Loucy (cell line): ENCODE results near the gene RPGRIP1L.

Experiments used
- H2AFZ ChIP-seq: fragments of 200-600 bp; sonication (generic); 2 replicates; pipeline ENCODE4 v1.6.0; 2016; ENCODE audit warnings: antibody characterized with exemption, mild to moderate bottlenecking, low read length, moderate library complexity
- H3F3A ChIP-seq: fragments of 200-600 bp; 2 replicates; pipeline ENCODE4 v1.6.0; 2016; ENCODE audit warnings: antibody characterized with exemption, low read depth, mild to moderate bottlenecking
- H3K27me3 ChIP-seq: fragments of 200-600 bp; sonication (generic); 2 replicates; pipeline ENCODE4 v1.6.1; 2014; ENCODE audit warnings: low read length, mild to moderate bottlenecking; ENCODE audit not compliant: insufficient read depth, poor library complexity, severe bottlenecking
- H3K36me3 ChIP-seq: fragments of 200-600 bp; sonication (generic); 2 replicates; pipeline ENCODE4 v1.6.1; 2016; ENCODE audit warnings: low read length; ENCODE audit not compliant: insufficient read depth
- H3K4me1 ChIP-seq: fragments of 200-600 bp; sonication (generic); 2 replicates; pipeline ENCODE4 v1.5.1; 2014; ENCODE audit warnings: low read length, mild to moderate bottlenecking; ENCODE audit not compliant: insufficient read depth, poor library complexity, severe bottlenecking
- H3K4me2 ChIP-seq: fragments of 200-600 bp; sonication (generic); 2 replicates; pipeline ENCODE4 v1.6.0; 2014; ENCODE audit warnings: antibody characterized with exemption, low read length, low read depth, mild to moderate bottlenecking; ENCODE audit not compliant: poor library complexity, severe bottlenecking
- H3K4me3 ChIP-seq: fragments of 200-600 bp; sonication (generic); 2 replicates; pipeline ENCODE4 v1.5.1; 2014; ENCODE audit warnings: low read length, mild to moderate bottlenecking, mixed read lengths; ENCODE audit not compliant: poor library complexity, severe bottlenecking
- H3K79me2 ChIP-seq: fragments of 200-600 bp; sonication (generic); 2 replicates; pipeline ENCODE4 v1.6.1; 2014; ENCODE audit warnings: low read length; ENCODE audit not compliant: insufficient read depth
- H3K9ac ChIP-seq: fragments of 200-600 bp; sonication (generic); 2 replicates; pipeline ENCODE4 v1.6.0; 2014; ENCODE audit warnings: mild to moderate bottlenecking, low read depth, low read length, moderate library complexity; ENCODE audit not compliant: poor library complexity, severe bottlenecking
- H3K9me2 ChIP-seq: fragments of 200-600 bp; sonication (generic); replicated peaks from 2 replicates; pipeline ENCODE4 v1.6.1; 2016; ENCODE audit warnings: low read depth, low read length, mixed read lengths
- H3K9me3 ChIP-seq: fragments of 200-600 bp; sonication (generic); 2 replicates; pipeline ENCODE4 v1.6.1; 2014; ENCODE audit warnings: mild to moderate bottlenecking, antibody characterized with exemption, low read length, low read depth; ENCODE audit not compliant: insufficient read depth
- H4K20me1 ChIP-seq: fragments of 200-600 bp; sonication (generic); 2 replicates; pipeline ENCODE4 v1.6.0; 2014; ENCODE audit warnings: antibody characterized with exemption, low read length, mild to moderate bottlenecking; ENCODE audit not compliant: insufficient read depth, poor library complexity, severe bottlenecking
- EZH2phosphoT487 ChIP-seq: fragments of 200-600 bp; IDR thresholded peaks from 2 replicates; pipeline ENCODE4 v1.6.1; 2018; ENCODE audit warnings: antibody characterized with exemption, mild to moderate bottlenecking, moderate library complexity, borderline replicate concordance
- TF ChIP-seq, protein P1 (sequence below): fragments of 200-600 bp; sonication (generic); conservative IDR thresholded peaks from 2 replicates; pipeline ENCODE4 v1.5.1; 2014; ENCODE audit warnings: mild to moderate bottlenecking, antibody characterized with exemption, low read length

Gene RPGRIP1L

DNA sequence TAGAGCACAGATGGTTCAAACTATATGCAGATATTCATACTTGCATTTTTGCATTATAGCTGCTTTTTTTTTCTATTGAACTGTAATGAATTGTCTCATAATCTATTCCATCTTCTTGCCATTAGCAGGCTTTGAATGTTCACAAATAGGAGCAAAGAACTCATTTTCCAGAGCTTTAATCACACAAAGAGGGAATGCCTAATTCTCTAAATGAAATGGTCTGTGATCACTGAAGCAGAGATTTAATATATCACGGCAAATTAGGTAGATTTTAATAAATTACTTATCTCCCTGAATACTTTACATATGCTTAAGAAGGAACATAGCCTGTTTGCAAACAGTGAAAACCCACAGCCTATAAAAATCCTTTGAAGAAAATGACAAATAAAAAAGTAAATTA, 103.0 kb downstream of the RPGRIP1L start:
- Histone ChIP-seq H3K36me3 (no peaks in the 10 kb centered on the region), H3K4me3 (no peak overlapping the region), H3K9me3 (no peaks in the 10 kb centered on the region), H3K4me2 (no peak overlapping the region), H3K9ac (no peak overlapping the region), H4K20me1 (no peaks in the 10 kb centered on the region), H3K4me1 (no peaks in the 10 kb centered on the region), H3K27me3 (no peaks in the 10 kb centered on the region), H2AFZ (no peak overlapping the region), H3F3A (no peaks in the 10 kb centered on the region), H3K79me2 (no peaks in the 10 kb centered on the region), H3K9me2 (no peaks in the 10 kb centered on the region)
- no peak for TF ChIP-seq EZH2phosphoT487
- TF ChIP-seq, protein P1, sequence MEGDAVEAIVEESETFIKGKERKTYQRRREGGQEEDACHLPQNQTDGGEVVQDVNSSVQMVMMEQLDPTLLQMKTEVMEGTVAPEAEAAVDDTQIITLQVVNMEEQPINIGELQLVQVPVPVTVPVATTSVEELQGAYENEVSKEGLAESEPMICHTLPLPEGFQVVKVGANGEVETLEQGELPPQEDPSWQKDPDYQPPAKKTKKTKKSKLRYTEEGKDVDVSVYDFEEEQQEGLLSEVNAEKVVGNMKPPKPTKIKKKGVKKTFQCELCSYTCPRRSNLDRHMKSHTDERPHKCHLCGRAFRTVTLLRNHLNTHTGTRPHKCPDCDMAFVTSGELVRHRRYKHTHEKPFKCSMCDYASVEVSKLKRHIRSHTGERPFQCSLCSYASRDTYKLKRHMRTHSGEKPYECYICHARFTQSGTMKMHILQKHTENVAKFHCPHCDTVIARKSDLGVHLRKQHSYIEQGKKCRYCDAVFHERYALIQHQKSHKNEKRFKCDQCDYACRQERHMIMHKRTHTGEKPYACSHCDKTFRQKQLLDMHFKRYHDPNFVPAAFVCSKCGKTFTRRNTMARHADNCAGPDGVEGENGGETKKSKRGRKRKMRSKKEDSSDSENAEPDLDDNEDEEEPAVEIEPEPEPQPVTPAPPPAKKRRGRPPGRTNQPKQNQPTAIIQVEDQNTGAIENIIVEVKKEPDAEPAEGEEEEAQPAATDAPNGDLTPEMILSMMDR = no peak

DNA sequence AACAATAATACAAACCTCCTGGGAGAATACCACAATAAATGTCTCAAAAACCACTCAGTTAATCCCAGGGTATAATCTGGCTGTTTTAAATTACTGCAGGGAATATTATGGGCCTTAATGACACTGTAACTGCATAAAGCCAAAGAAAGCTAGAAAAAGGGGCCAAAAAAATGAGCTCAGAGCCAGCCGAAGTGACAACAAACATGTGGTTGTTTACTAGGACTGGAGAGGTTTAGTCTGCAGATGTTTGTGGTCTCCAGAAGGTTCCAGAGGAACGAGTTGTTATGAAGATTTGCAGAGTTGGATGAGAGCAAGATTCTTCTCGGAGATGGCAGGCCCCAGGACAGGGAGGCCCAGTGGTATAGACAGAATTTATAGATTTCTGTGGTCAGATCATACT, 103.5 kb downstream of the RPGRIP1L start:
- H3K9me3 ChIP-seq = no peaks in the 10 kb centered on the region
- no peak overlapping the region for H3K9ac ChIP-seq
- no peaks in the 10 kb centered on the region for H3K79me2 ChIP-seq
- TF ChIP-seq, protein P1 = no peak
- TF ChIP-seq EZH2phosphoT487 = no peak
- H3K4me2 ChIP-seq = no peak overlapping the region
- no peaks in the 10 kb centered on the region for H3K36me3 ChIP-seq
- no peak overlapping the region for H3K4me3 ChIP-seq
- no peaks in the 10 kb centered on the region for H4K20me1 ChIP-seq
- H3K4me1 ChIP-seq = no peaks in the 10 kb centered on the region
- no peaks in the 10 kb centered on the region for H3F3A ChIP-seq
- H3K9me2 ChIP-seq = no peaks in the 10 kb centered on the region
- no peak overlapping the region for H2AFZ ChIP-seq
- H3K27me3 ChIP-seq = no peaks in the 10 kb centered on the region

DNA sequence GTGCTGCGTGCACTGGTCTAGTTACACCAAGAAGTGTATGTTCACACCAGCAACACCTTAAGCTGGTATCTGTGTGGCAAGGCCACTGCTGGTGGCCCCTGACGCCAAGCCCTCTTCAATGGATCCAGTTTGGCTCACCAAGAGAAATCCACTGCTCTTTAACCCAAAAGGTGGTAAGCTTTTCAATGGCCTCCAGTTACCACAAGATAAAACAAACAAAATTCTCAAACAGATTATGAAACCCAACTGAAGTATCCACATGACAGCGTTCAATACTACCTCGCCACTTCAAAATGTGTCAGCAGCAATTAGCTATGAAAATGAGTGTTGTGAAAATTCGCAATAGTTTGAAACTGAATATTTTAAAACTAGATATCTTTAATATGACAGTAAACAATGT, 104.1 kb downstream of the RPGRIP1L start:
- Histone ChIP-seq H3K4me3 (no peak overlapping the region), H3K9ac (no peak overlapping the region), H3K79me2 (no peaks in the 10 kb centered on the region), H2AFZ (no peak overlapping the region), H3K4me1 (no peaks in the 10 kb centered on the region), H3K9me2 (no peaks in the 10 kb centered on the region), H3K4me2 (no peak overlapping the region), H4K20me1 (no peaks in the 10 kb centered on the region), H3K9me3 (no peaks in the 10 kb centered on the region), H3F3A (no peaks in the 10 kb centered on the region), H3K27me3 (no peaks in the 10 kb centered on the region), H3K36me3 (no peaks in the 10 kb centered on the region)
- TF ChIP-seq, protein P1 = no peak
- TF ChIP-seq EZH2phosphoT487 = no peak
